ENCODE measurements around the gene ST6GAL1. TPM values are rescaled to one million over a fixed set of nuclear protein-coding genes. Genes with fewer than 3 reads are reported as not detected.

ST6GAL1 gene
- total RNA-seq, 1 donor from 2014 or later = 191 TPM

GRCh38 chr3:186939536-186939935 lies 9.2 kb downstream of the ST6GAL1 start:
- intact Hi-C loops (cut with micrococcal nuclease) = no loop called here

- intact Hi-C loops (cut with micrococcal nuclease) = no loop called here
These were observed 10.6 kb downstream of the ST6GAL1 start for GRCh38 chr3:186940967-186941366.

GRCh38 chr3:186942168-186942567 lies 11.8 kb downstream of the ST6GAL1 start:
- intact Hi-C loops (cut with micrococcal nuclease) = no loop called here

- intact Hi-C loops (cut with micrococcal nuclease) = no loop called here
These were observed 15.0 kb downstream of the ST6GAL1 start for GRCh38 chr3:186945255-186945823.

- intact Hi-C loops (cut with micrococcal nuclease) = no loop called here
These were observed 16.5 kb downstream of the ST6GAL1 start for GRCh38 chr3:186946756-186947375.

- intact Hi-C loops (cut with micrococcal nuclease) = no loop called here
These were observed 19.1 kb downstream of the ST6GAL1 start for GRCh38 chr3:186949281-186949982.

GRCh38 chr3:186950402-186951093 lies 20.2 kb downstream of the ST6GAL1 start:
- intact Hi-C loops (cut with micrococcal nuclease) = loop anchor here (5.0 kb wide), 1 partner anchor 92 kb away; no protein-coding TSS in a partner anchor

- intact Hi-C loops (cut with micrococcal nuclease) = loop anchor here (2.0 to 5.0 kb wide), 3 partner anchors 55 to 90 kb away; no protein-coding TSS in a partner anchor
These were observed 21.6 kb downstream of the ST6GAL1 start for GRCh38 chr3:186951640-186952552.

GRCh38 chr3:186953011-186953487 lies 22.7 kb downstream of the ST6GAL1 start:
- intact Hi-C loops (cut with micrococcal nuclease) = loop anchor here (1.0 to 5.0 kb wide), 5 partner anchors 21 to 104 kb away; no protein-coding TSS in a partner anchor

GRCh38 chr3:186953992-186954699 lies 23.8 kb downstream of the ST6GAL1 start:
- intact Hi-C loops (cut with micrococcal nuclease) = loop anchor here (1.0 to 5.0 kb wide), 5 partner anchors 22 to 105 kb away; no protein-coding TSS in a partner anchor

GRCh38 chr3:186955898-186956696 lies 25.8 kb downstream of the ST6GAL1 start:
- intact Hi-C loops (cut with micrococcal nuclease) = no loop called here

GRCh38 chr3:186959029-186959624 lies 28.8 kb downstream of the ST6GAL1 start:
- intact Hi-C loops (cut with micrococcal nuclease) = no loop called here

- intact Hi-C loops (cut with micrococcal nuclease) = no loop called here
These were observed 30.0 kb downstream of the ST6GAL1 start for GRCh38 chr3:186960347-186960746.

GRCh38 chr3:186962445-186962844 lies 32.1 kb downstream of the ST6GAL1 start:
- intact Hi-C loops (cut with micrococcal nuclease) = no loop called here

GRCh38 chr3:186963636-186964035 lies 33.3 kb downstream of the ST6GAL1 start:
- intact Hi-C loops (cut with micrococcal nuclease) = no loop called here

GRCh38 chr3:186964071-186964470 lies 33.7 kb downstream of the ST6GAL1 start:
- intact Hi-C loops (cut with micrococcal nuclease) = no loop called here

GRCh38 chr3:186964616-186965015 lies 34.3 kb downstream of the ST6GAL1 start:
- intact Hi-C loops (cut with micrococcal nuclease) = no loop called here

- intact Hi-C loops (cut with micrococcal nuclease) = no loop called here
These were observed 35.0 kb downstream of the ST6GAL1 start for GRCh38 chr3:186965141-186965879.

Data from T-helper 1 cell treated with Interleukin-12 subunit alpha and Interleukin-12 subunit beta and Interleukin-4 antibody, amounts not matched to agents 30 ng/mL and 1 ng/mL, for 36 hours (primary cell).